ENCODE results near the gene PTGER1.
"Not testable (repeated sequence)": the region's sequence is repeated elsewhere in the genome, so short reads cannot be mapped to it uniquely, and the experiment has no call there.

DNA sequence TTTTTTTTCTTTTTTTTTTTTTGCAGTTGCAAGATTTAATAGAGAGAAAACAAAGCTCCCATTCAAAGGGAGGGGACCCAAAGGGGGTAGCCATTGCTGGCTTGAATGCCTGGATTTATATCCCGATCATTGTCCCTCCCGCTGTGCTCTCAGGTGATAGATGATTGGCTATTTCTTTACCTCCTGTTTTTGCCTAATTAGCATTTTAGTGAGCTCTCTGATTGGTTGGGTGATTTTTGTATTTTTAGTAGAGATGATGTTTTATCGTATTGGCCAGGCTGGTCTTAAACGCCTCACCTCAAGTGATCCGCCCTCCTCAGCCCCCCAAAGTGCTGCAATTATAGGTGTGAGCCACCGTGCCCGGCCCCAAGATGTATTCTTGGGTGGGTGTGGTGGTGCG lies 29.4 kb upstream of the PTGER1 start:
- not testable (repeated sequence) for TF ChIP-seq CTCF (conservative IDR thresholded peaks at IDR 0.05; ENCODE audit: low read length); EZH2phosphoT487 (IDR thresholded peaks at IDR 0.05; ENCODE audit: borderline replicate concordance, low read depth, low read length)
